B cell (primary cell): ENCODE measurements around the gene MAN1B1. TPM values are rescaled to one million over a fixed set of nuclear protein-coding genes. Genes with fewer than 3 reads are reported as not detected.
A peak's percentile ranks its signal among the peaks of the same experiment; 100 is the strongest.

Source experiments
- ATAC-seq: fragments of 200-7000 bp; cut with Tn5 transposase; one replicate; pipeline ENCODE4 v1.10.0; 2021; ENCODE audit warnings: low read depth, mild to moderate bottlenecking, moderate number of reproducible peaks, moderate library complexity
- CTCF ChIA-PET: fragments of 350-600 bp; sonication (Branson Sonifier 250); formaldehyde crosslinking; loops from one replicate; lab custom pipeline; 2021; ENCODE audit warnings: antibody characterized with exemption, inconsistent platforms; lab: Charles Lee
- POLR2A ChIA-PET: fragments of 350-600 bp; sonication (Branson Sonifier 250); formaldehyde crosslinking; loops from one replicate; lab custom pipeline; 2021; ENCODE audit warnings: antibody characterized with exemption; lab: Charles Lee
- DNase-seq: peaks from one replicate; pipeline ENCODE4 v3.0.0; 2013
- H2AFZ ChIP-seq: 2 replicates; pipeline ENCODE4 v1.6.1; 2012; ENCODE audit warnings: mild to moderate bottlenecking, low read depth, low read length; ENCODE audit not compliant: insufficient read depth, poor library complexity, severe bottlenecking
- H3K27ac ChIP-seq, 2 donors: 1 replicate in 1 of 2; 2 replicates in 1 of 2; pipeline ENCODE4 v1.5.1; 2012 to 2013; ENCODE audit warnings: low read length in 2 of 2, mild to moderate bottlenecking in 2 of 2, moderate library complexity in 1 of 2
- H3K27me3 ChIP-seq, 4 experiments: fragments of 200-600 bp in 1 of 4; sonication (generic) in 1 of 4; replicated peaks in 1 of 4; 1 replicate in 2 of 4; 2 replicates in 2 of 4; pipeline versions ENCODE4 v1.6.1 to v1.7.0; 2013 to 2016; ENCODE audit warnings: low read length in 3 of 4, mild to moderate bottlenecking in 2 of 4, mixed read lengths in 1 of 4, moderate library complexity in 1 of 4; ENCODE audit not compliant: insufficient read depth in 4 of 4, control insufficient read depth in 3 of 4; ENCODE audit errors: control extremely low read depth in 1 of 4
- H3K36me3 ChIP-seq, 2 experiments: replicated peaks in 1 of 2; 1 replicate in 1 of 2; 2 replicates in 1 of 2; pipeline versions ENCODE4 v1.6.1 to v1.7.1; 2013; ENCODE audit warnings: low read length in 1 of 2; ENCODE audit not compliant: insufficient read depth in 2 of 2, control insufficient read depth in 1 of 2; ENCODE audit errors: control extremely low read depth in 1 of 2, extremely low read depth in 1 of 2
- H3K4me1 ChIP-seq, 2 donors: fragments of 200-600 bp in 1 of 2; sonication (generic) in 1 of 2; 1 replicate in 1 of 2; 2 replicates in 1 of 2; pipeline versions ENCODE4 v1.5.1 to v1.6.1; 2013 to 2017; ENCODE audit warnings: low read length in 2 of 2; ENCODE audit not compliant: control insufficient read depth in 2 of 2, insufficient read depth in 2 of 2
- H3K4me2 ChIP-seq: replicated peaks from 2 replicates; pipeline ENCODE3; 2012; ENCODE audit warnings: mild to moderate bottlenecking, low read depth, low read length; ENCODE audit not compliant: poor library complexity, severe bottlenecking
- H3K4me3 ChIP-seq, 5 experiments: fragments of 200-600 bp in 1 of 5; sonication (generic) in 1 of 5; 1 replicate in 3 of 5; 2 replicates in 2 of 5; pipeline versions ENCODE4 v1.5.1 to v1.7.0; 2011 to 2016; ENCODE audit warnings: low read length in 4 of 5, mild to moderate bottlenecking in 4 of 5, low read depth in 2 of 5, control low read depth in 1 of 5, moderate library complexity in 1 of 5; ENCODE audit not compliant: insufficient read depth in 1 of 5; ENCODE audit errors: control extremely low read depth in 1 of 5, extremely low read depth in 1 of 5
- H3K79me2 ChIP-seq: fragments of 200-600 bp; sonication (generic); one replicate; pipeline ENCODE4 v1.6.0; 2016; ENCODE audit warnings: low read length; ENCODE audit not compliant: control insufficient read depth, insufficient read depth
- H3K9ac ChIP-seq: fragments of 200-600 bp; sonication (generic); 2 replicates; pipeline ENCODE4 v1.6.1; 2017; ENCODE audit warnings: mild to moderate bottlenecking, low read length, moderate library complexity
- H3K9me3 ChIP-seq, 3 donors: one replicate each; pipeline versions ENCODE4 v1.6.1 to v1.7.1; 2013; ENCODE audit warnings: low read length in 2 of 3; ENCODE audit not compliant: control insufficient read depth in 2 of 3, insufficient read depth in 1 of 3; ENCODE audit errors: control extremely low read depth in 1 of 3
- H4K20me1 ChIP-seq: 2 replicates; pipeline ENCODE4 v1.6.0; 2012; ENCODE audit warnings: mild to moderate bottlenecking, low read length; ENCODE audit not compliant: insufficient read depth, control insufficient read depth, poor library complexity, severe bottlenecking
- H3K27ac Mint-ChIP-seq: one replicate; pipeline ENCODE4 v1.8.0; 2021; ENCODE audit warnings: mixed read lengths
- H3K27me3 Mint-ChIP-seq: one replicate; pipeline ENCODE4 v1.8.0; 2021; ENCODE audit warnings: mixed read lengths
- H3K4me1 Mint-ChIP-seq: one replicate; pipeline ENCODE4 v1.8.0; 2021; ENCODE audit warnings: mixed read lengths
- H3K4me3 Mint-ChIP-seq: one replicate; pipeline ENCODE4 v1.8.0; 2021; ENCODE audit warnings: mixed read lengths
- H3K9me3 Mint-ChIP-seq: one replicate; pipeline ENCODE4 v1.8.0; 2022; ENCODE audit warnings: mixed read lengths; ENCODE audit not compliant: insufficient read depth
- EZH2 ChIP-seq: IDR thresholded peaks from 2 replicates; pipeline ENCODE4 v1.6.1; 2012; ENCODE audit warnings: borderline replicate concordance, low read depth, mild to moderate bottlenecking, moderate library complexity, low read length; ENCODE audit not compliant: insufficient read depth, poor library complexity, severe bottlenecking
- WGBS: methylation state at CpG from one replicate; pipeline ENCODE4 v1.1.5; 2013; ENCODE audit warnings: missing lambda C conversion rate; ENCODE audit not compliant: insufficient coverage; 5-methylcytosine and 5-hydroxymethylcytosine counted together
- intact Hi-C: fragments of 100-400 bp; cut with micrococcal nuclease; formaldehyde crosslinking; loops from one replicate; pipeline ENCODE4 v1.10.0; 2022
- polyA plus RNA-seq: library from polyadenylated mRNA; depleted of rRNA; stranded (reverse); fragments of >200 nt; gene quantifications from 2 replicates; pipeline ENCODE4 v1.2.3, GENCODE V29; 2012
- total RNA-seq, 2 donors: library from RNA; stranded (reverse); fragments of 120-200 nt in 1 of 2; gene quantifications; 1 replicate in 1 of 2; 2 replicates in 1 of 2; pipeline versions ENCODE4 v1.2.3 to v1.2.4, GENCODE V29; 2013 to 2022
- TF ChIP-seq, protein P1 (sequence below): fragments of 200-600 bp; IDR thresholded peaks from one replicate; pipeline ENCODE4 v1.8.0; 2022; ENCODE audit warnings: antibody characterized with exemption, mild to moderate bottlenecking

Gene MAN1B1
- total and polyA plus RNA-seq, 2 donors (not counting 1 experiment from before 2014, with no cell fraction given) = 47.0 to 68.4 TPM

GRCh38 chr9:137044037-137044436 is 42.7 kb upstream of the MAN1B1 start:
- H3K27me3 ChIP-seq = peaks cover 0 to 64% (median 40%) of the 10 kb centered on the region in 4 experiments
- ChIA-PET POLR2A (no interaction called here), CTCF (interaction anchor here (1.0 to 2.4 kb wide), 5 partner anchors 9 to 27 kb away, joined by 3 to 12 read pairs (median 7); partner anchors contain the start of gene ABCA2)
- peaks cover 24 to 42% of the 10 kb centered on the region in 2 donors for H3K4me1 ChIP-seq
- no peak overlapping the region for H3K27ac Mint-ChIP-seq
- no peak for ATAC-seq
- H2AFZ ChIP-seq = no peak overlapping the region
- TF ChIP-seq, protein P1, sequence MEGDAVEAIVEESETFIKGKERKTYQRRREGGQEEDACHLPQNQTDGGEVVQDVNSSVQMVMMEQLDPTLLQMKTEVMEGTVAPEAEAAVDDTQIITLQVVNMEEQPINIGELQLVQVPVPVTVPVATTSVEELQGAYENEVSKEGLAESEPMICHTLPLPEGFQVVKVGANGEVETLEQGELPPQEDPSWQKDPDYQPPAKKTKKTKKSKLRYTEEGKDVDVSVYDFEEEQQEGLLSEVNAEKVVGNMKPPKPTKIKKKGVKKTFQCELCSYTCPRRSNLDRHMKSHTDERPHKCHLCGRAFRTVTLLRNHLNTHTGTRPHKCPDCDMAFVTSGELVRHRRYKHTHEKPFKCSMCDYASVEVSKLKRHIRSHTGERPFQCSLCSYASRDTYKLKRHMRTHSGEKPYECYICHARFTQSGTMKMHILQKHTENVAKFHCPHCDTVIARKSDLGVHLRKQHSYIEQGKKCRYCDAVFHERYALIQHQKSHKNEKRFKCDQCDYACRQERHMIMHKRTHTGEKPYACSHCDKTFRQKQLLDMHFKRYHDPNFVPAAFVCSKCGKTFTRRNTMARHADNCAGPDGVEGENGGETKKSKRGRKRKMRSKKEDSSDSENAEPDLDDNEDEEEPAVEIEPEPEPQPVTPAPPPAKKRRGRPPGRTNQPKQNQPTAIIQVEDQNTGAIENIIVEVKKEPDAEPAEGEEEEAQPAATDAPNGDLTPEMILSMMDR = no peak
- no peak for TF ChIP-seq EZH2
- H4K20me1 ChIP-seq = peaks cover 5% of the 10 kb centered on the region
- no peak overlapping the region for H3K4me3 ChIP-seq
- H3K4me1 Mint-ChIP-seq = peaks cover 10% of the 10 kb centered on the region
- 61% methylated on average over 12 of the region's 12 CpGs for WGBS
- no peak for DNase-seq
- H3K36me3 ChIP-seq = no peaks in the 10 kb centered on the region
- H3K9me3 ChIP-seq = peaks cover 0 to 37% (median 0%) of the 10 kb centered on the region in 3 donors
- intact Hi-C loops = no loop called here
- no peak overlapping the region for H3K9ac ChIP-seq
- H3K9me3 Mint-ChIP-seq = no peaks in the 10 kb centered on the region
- H3K27ac ChIP-seq = no peak overlapping the region
- peak overlapping the region; percentile 85 for H3K4me2 ChIP-seq
- H3K79me2 ChIP-seq = no peaks in the 10 kb centered on the region
- no peak overlapping the region for H3K4me3 Mint-ChIP-seq
- H3K27me3 Mint-ChIP-seq = peaks cover 9% of the 10 kb centered on the region

DNA sequence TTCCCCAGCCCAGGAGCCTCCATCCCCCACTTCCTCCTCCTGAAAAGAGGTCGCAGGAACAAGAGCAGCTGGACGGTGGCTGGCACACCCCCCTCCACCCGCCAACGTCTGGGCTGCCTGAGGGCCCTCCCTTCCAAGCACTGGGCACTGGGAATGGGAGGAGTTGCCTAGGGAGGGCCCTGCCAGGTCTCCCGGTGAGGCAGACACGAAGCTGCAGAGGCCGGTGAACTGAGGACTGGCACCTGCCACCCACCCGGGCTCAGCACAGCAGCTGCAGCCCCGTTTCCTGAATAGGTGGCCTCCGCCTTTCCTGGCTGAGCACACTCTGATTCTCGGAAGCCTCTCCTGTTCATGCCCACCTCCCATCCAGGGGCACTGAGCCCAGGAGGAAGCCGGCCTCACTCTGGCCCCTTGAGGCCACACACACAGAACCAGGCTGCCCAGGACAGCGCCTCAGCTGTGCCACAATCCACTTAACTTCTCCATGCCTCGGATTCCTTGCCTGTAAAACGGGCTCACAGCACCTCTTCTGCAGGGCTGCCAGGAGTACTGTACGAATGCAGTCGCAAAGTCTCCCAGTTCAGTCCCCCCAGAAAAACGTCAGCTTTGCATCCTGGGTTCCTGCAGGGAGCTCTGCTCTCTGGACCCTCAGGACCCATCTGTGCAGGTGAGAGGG is 42.1 kb upstream of the MAN1B1 start:
- intact Hi-C loops = no loop called here
- peaks cover 0 to 70% (median 43%) of the 10 kb centered on the region in 4 experiments for H3K27me3 ChIP-seq
- no peak for ATAC-seq

More for the DNA sequence above, 42.1 kb upstream of the MAN1B1 start:
- ChIA-PET CTCF (interaction anchor here (1.0 to 2.4 kb wide), 6 partner anchors 8 to 23 kb away, joined by 3 to 12 read pairs (median 6); partner anchors contain the start of gene ABCA2), POLR2A (interaction anchor here (0.6 kb wide), 1 partner anchor 27 kb away, joined by 4 read pairs; no protein-coding TSS in a partner anchor)
- Mint-ChIP-seq H3K27ac (no peak overlapping the region), H3K4me3 (peak overlapping the region; percentile 41), H3K27me3 (peaks cover 12% of the 10 kb centered on the region), H3K9me3 (no peaks in the 10 kb centered on the region), H3K4me1 (peaks cover 10% of the 10 kb centered on the region)
- no peak for TF ChIP-seq EZH2
- H3K4me1 ChIP-seq = peaks cover 24 to 42% of the 10 kb centered on the region in 2 donors
- no peaks in the 10 kb centered on the region for H3K36me3 ChIP-seq
- 7% methylated on average over 16 of the region's 18 CpGs for WGBS
- H3K27ac ChIP-seq = no peak overlapping the region
- no peak overlapping the region for H3K9ac ChIP-seq
- no peak overlapping the region for H2AFZ ChIP-seq
- H4K20me1 ChIP-seq = peaks cover 5% of the 10 kb centered on the region
- H3K4me3 ChIP-seq = no peak overlapping the region
- DNase-seq = no peak
- H3K4me2 ChIP-seq = peak overlapping the region; percentile 85
- H3K9me3 ChIP-seq = peaks cover 0 to 37% (median 0%) of the 10 kb centered on the region in 3 donors
- H3K79me2 ChIP-seq = no peaks in the 10 kb centered on the region
